Naive B cell (primary cell): Measurements from ENCODE around the gene RICTOR. TPM values are rescaled to one million over a fixed set of nuclear protein-coding genes. Genes with fewer than 3 reads are reported as not detected.
A peak's percentile ranks its signal among the peaks of the same experiment; 100 is the strongest.

Experiments used
- ATAC-seq, 2 donors: fragments of 150-1000 bp; cut with Tn5 transposase; 2 replicates each; pipeline ENCODE4 v1.10.0; 2021; ENCODE audit warnings: low read depth in 2 of 2, mild to moderate bottlenecking in 2 of 2, moderate library complexity in 2 of 2
- DNase-seq: peaks from one replicate; pipeline ENCODE4 v3.0.0; 2022
- H3K27ac Mint-ChIP-seq, 6 donors: one replicate each; pipeline ENCODE4 v1.8.0; 2020 to 2022; ENCODE audit warnings: mild to moderate bottlenecking in 6 of 6, mixed read lengths in 6 of 6, moderate library complexity in 5 of 6, inconsistent platforms in 2 of 6
- H3K27me3 Mint-ChIP-seq, 3 donors: one replicate each; pipeline ENCODE4 v1.8.0; 2021 to 2022; ENCODE audit warnings: mixed read lengths in 3 of 3, mild to moderate bottlenecking in 1 of 3
- H3K36me3 Mint-ChIP-seq, 2 donors: one replicate each; pipeline ENCODE4 v1.8.0; 2020 to 2022; ENCODE audit warnings: mixed read lengths in 2 of 2, inconsistent platforms in 1 of 2, mild to moderate bottlenecking in 1 of 2
- H3K4me1 Mint-ChIP-seq, 3 donors: one replicate each; pipeline ENCODE4 v1.8.0; 2020 to 2022; ENCODE audit warnings: mixed read lengths in 3 of 3, inconsistent platforms in 1 of 3, mild to moderate bottlenecking in 1 of 3, moderate library complexity in 1 of 3
- H3K4me3 Mint-ChIP-seq, 8 donors: one replicate each; pipeline ENCODE4 v1.8.0; 2020 to 2022; ENCODE audit warnings: mild to moderate bottlenecking in 8 of 8, mixed read lengths in 8 of 8, moderate library complexity in 8 of 8, inconsistent platforms in 2 of 8
- H3K9me3 Mint-ChIP-seq, 7 donors: one replicate each; pipeline ENCODE4 v1.8.0; 2020 to 2022; ENCODE audit warnings: mixed read lengths in 7 of 7, mild to moderate bottlenecking in 5 of 7, inconsistent platforms in 2 of 7, moderate library complexity in 1 of 7
- polyA plus RNA-seq, 6 donors: library from polyadenylated mRNA; unstranded; fragments of 300-500 nt; fragmentation: Illumina TruSeq; gene quantifications; one replicate each; pipeline ENCODE4 v1.2.3, GENCODE V29; 2021; ENCODE audit warnings: low read depth in 6 of 6

RICTOR gene
- polyA plus RNA-seq, 6 donors from 2014 or later = 3.9 to 25.9 (median 17.7) TPM

DNA sequence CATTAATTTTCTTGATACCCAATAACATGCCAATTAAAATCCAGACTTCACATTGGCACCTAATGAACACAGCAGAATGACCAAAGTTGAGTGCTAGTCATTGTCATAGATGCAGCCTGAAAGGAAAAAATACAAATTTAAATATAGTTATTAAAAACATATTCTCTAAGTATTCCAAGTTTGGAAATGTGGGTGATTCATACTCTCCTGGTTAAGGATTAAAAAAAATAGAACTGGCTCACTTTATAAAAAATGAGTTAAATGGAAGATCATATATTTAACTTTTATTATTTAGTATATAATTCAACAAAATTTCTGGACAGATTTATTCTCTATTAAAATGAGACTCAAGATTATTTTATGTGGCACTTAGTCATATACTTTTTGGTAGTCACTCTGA lies 33.2 kb upstream of the RICTOR start:
- H3K9me3 Mint-ChIP-seq = no peaks in the 10 kb centered on the region
- no peak overlapping the region for H3K27ac Mint-ChIP-seq
- no peaks in the 10 kb centered on the region for H3K36me3 Mint-ChIP-seq

DNA sequence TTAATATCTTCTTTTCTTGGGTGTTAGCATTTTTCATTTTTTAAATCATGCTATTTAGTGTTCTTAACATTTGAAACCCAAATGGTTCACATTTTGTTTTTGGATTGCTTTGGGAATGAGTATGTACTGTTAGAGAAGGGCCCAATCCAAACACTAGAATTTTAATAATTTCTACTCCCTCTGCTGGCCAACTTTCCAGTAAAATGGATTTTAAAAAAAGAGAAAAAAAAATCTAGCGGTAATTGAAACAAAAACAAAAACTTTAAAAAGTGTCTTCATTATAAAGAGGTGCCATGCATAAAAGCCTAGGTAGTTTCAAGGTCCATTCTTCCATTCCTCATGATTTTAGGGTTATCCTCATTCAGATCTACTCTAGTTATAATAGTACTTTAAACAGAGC lies 32.1 kb upstream of the RICTOR start:
- no peak for ATAC-seq
- Mint-ChIP-seq H3K4me1 (no peaks in the 10 kb centered on the region), H3K9me3 (no peaks in the 10 kb centered on the region), H3K36me3 (no peaks in the 10 kb centered on the region), H3K4me3 (no peak overlapping the region), H3K27ac (no peak overlapping the region), H3K27me3 (peaks cover 0 to 6% (median 0%) of the 10 kb centered on the region in 3 donors)
- peak; percentile 8 for DNase-seq

More for the DNA sequence above, 33.2 kb upstream of the RICTOR start:
- ATAC-seq (no peak), DNase-seq (no peak)
- no peak overlapping the region for H3K4me3 Mint-ChIP-seq
- H3K4me1 Mint-ChIP-seq = no peaks in the 10 kb centered on the region
- H3K27me3 Mint-ChIP-seq = peaks cover 0 to 6% (median 0%) of the 10 kb centered on the region in 3 donors

DNA sequence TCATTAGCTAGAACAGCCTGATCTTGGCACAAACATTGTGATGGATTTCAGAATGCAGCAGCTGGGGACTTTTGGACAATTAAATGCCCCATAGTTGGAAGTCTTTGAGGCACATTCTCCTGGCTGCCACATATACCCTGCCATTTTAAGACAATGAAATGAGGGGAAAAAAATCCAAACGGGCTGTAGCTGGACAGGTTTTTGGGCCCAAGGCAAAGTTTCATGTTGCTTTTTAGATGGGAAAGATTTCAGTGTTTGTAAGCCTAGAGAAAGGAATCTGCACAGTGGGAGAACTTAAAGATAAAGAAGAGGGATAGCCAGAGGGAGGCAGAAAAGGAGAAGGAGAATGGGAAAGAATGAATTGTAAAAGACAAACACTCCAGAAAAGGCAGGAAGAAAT lies 30.0 kb upstream of the RICTOR start:
- Mint-ChIP-seq H3K27me3 (peaks cover 0 to 6% (median 0%) of the 10 kb centered on the region in 3 donors), H3K9me3 (no peaks in the 10 kb centered on the region), H3K4me1 (no peaks in the 10 kb centered on the region), H3K4me3 (no peak overlapping the region), H3K27ac (no peak overlapping the region), H3K36me3 (no peaks in the 10 kb centered on the region)
- DNase-seq (no peak), ATAC-seq (no peak)

DNA sequence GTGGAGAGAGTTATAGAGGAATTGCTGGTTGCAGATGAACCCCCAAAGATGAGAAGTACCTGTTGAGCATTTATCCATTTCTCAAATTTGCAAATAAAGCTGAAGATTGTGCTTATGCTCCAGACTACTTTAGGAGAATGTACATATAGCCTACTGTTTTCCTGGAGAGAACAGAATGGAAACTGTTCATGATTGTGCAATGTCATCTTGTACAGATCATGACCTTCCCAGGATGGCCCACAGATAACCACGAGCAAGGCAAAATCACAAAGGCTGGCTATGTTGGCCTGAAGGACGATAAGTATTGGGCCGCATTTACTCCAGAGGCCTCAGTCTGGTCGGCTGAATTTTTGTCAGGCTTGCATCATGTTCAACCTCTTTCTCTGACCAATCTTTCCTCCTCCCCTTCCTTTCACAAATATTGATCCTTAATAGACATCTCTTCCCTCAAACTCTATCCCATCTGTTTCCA lies 28.5 kb upstream of the RICTOR start:
- no peak for DNase-seq
- H3K4me3 Mint-ChIP-seq = no peak overlapping the region
- no peaks in the 10 kb centered on the region for H3K4me1 Mint-ChIP-seq
- H3K36me3 Mint-ChIP-seq = no peaks in the 10 kb centered on the region
- H3K9me3 Mint-ChIP-seq = no peaks in the 10 kb centered on the region
- no peak overlapping the region for H3K27ac Mint-ChIP-seq
- peaks cover 0 to 6% (median 0%) of the 10 kb centered on the region in 3 donors for H3K27me3 Mint-ChIP-seq
- no peak for ATAC-seq

DNA sequence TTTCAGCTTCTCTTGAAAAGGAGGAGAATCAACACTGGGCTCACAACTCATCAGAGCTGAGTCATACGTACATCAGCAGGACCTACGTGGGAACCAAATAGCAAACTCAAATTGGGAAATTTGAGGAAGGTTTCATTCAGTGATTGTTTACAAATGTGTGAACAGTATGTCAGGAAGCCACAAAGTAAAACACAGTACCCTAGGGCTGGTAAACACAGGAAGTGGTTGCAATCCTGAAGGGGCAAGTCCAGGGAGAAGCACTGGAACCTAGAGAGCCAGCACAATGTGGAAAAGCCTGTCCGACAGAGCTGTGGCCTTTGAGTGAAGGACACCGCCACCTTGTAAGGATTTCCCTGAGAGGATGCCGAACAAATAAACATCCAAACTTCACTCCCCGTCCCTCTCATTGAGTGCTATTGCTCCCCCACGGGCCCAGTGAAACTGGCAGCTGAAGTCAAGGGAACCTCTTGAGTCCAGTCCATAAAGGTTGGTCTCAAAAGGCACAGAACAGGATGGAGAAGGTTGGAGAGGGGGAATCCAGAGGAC lies 26.7 kb upstream of the RICTOR start:
- H3K27ac Mint-ChIP-seq = no peak overlapping the region
- no peak for ATAC-seq
- no peaks in the 10 kb centered on the region for H3K4me1 Mint-ChIP-seq
- H3K9me3 Mint-ChIP-seq = no peaks in the 10 kb centered on the region
- no peaks in the 10 kb centered on the region for H3K36me3 Mint-ChIP-seq
- H3K4me3 Mint-ChIP-seq = no peak overlapping the region
- DNase-seq = no peak
- H3K27me3 Mint-ChIP-seq = peaks cover 0 to 6% (median 0%) of the 10 kb centered on the region in 3 donors

DNA sequence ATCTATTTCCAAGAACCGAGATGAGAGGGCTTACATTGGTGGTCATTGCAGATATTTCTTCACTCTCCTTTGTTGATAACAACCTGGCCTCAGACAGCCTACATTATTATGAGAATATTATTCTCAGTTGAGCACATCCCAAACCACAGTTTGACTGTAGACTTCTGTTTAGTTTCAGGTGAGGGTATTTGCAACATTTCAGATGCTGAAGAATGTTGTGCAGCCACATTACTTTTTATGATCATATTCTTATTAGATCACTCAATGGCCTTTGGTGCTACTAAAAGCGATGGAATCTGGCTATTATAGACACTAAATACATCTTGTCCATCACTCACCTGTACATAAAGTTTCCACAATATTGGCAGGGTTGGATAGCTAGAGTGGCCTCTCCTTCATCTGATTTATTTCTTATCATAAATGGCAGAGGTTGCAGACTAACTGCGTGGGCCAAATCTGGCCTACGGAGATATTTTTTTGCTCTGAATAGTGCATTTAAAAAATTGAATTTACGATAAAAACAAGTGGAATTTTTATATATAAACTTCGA lies 26.2 kb upstream of the RICTOR start:
- H3K27me3 Mint-ChIP-seq = peaks cover 0 to 6% (median 0%) of the 10 kb centered on the region in 3 donors
- no peak overlapping the region for H3K27ac Mint-ChIP-seq
- ATAC-seq (no peak), DNase-seq (no peak)
- H3K4me3 Mint-ChIP-seq = no peak overlapping the region
- no peaks in the 10 kb centered on the region for H3K4me1 Mint-ChIP-seq
- H3K9me3 Mint-ChIP-seq = no peaks in the 10 kb centered on the region
- H3K36me3 Mint-ChIP-seq = no peaks in the 10 kb centered on the region

DNA sequence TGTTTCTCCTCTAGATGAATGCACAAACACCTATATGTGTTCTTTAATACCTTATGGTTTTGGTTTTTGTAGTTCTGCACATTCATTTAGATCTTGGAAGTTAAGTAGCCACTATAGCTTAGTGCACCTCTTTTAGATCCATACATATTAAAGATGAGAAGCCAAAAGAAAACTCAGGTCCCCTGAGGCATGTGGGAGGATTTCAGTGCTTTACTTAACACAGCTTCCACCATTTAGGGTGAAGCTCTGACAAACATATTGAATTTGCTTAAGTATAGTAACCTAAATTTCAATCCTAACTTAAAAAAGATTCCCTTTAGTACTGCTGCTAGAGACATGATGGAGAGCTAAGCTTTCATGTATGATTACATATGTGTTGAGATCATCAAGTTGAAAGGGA lies 25.6 kb upstream of the RICTOR start:
- H3K9me3 Mint-ChIP-seq = no peaks in the 10 kb centered on the region
- H3K4me1 Mint-ChIP-seq = no peaks in the 10 kb centered on the region
- peaks cover 0 to 6% (median 0%) of the 10 kb centered on the region in 3 donors for H3K27me3 Mint-ChIP-seq
- H3K36me3 Mint-ChIP-seq = no peaks in the 10 kb centered on the region
- H3K4me3 Mint-ChIP-seq = no peak overlapping the region
- ATAC-seq = no peak
- H3K27ac Mint-ChIP-seq = no peak overlapping the region
- DNase-seq = no peak

DNA sequence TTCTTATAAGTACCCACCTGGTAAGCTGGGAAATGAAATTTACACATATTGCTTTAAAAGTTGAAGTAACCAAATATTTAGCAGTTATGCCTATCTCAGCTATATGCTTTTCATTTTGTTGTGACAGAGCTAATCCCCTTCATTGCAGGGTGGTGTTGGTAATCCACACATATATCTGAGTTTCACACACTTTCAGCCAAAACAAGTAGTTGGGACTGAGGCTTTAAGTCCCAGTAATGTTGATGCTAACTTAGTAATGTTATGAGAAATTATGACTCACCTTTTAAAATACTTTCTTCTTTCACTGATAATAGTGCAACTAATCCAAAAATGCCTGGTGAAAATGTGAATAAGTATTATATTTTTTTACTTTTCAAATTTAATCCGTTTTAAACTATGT lies 19.2 kb upstream of the RICTOR start:
- ATAC-seq = no peak

DNA sequence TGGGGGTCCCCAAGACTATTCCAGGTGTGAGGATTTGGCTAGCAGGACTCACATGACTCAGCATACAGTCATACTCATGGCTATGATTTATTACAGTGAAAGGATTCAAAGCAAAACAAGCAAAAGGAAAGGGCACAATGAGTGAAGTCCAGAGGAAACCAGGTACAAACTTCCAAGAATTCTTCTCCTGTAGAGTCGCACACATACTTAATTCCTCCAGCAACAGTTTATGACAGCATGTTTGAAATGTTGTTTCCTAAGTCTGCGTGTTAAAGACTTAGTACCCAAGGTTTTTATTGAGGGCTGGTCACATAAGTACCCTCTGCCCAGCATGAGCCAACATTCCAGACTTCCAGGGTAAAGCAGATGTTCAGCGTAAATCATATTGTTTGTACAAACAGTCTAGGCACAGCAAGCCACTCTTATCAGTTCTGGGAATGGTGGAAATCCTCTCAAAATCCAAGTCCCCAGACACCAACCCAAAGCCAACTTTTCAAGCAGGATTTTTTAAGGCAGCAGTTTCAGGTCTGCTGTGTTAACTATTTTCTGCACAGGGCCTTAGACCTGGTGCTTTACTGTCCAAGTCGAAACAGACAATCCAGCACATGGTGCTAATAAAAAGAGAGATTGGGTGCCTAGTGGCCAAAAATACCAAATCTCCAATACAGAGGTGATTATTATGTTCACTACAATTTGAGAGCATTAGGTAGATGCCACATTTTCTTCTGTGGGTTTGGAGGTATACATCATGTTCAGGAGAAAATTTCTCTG lies 18.6 kb upstream of the RICTOR start:
- no peak for DNase-seq
- H3K27me3 Mint-ChIP-seq = peaks cover 0 to 23% (median 18%) of the 10 kb centered on the region in 3 donors
- no peaks in the 10 kb centered on the region for H3K4me1 Mint-ChIP-seq
- peaks cover 0 to 24% (median 5%) of the 10 kb centered on the region in 7 donors for H3K9me3 Mint-ChIP-seq
- ATAC-seq = no peak
- no peaks in the 10 kb centered on the region for H3K36me3 Mint-ChIP-seq
- H3K27ac Mint-ChIP-seq = no peak overlapping the region
- no peak overlapping the region for H3K4me3 Mint-ChIP-seq

More for the DNA sequence above, 19.2 kb upstream of the RICTOR start:
- Mint-ChIP-seq H3K4me3 (no peak overlapping the region), H3K27me3 (peaks cover 0 to 19% (median 18%) of the 10 kb centered on the region in 3 donors), H3K27ac (no peak overlapping the region), H3K4me1 (no peaks in the 10 kb centered on the region), H3K36me3 (no peaks in the 10 kb centered on the region), H3K9me3 (peaks cover 0 to 24% (median 5%) of the 10 kb centered on the region in 7 donors)
- DNase-seq = no peak

DNA sequence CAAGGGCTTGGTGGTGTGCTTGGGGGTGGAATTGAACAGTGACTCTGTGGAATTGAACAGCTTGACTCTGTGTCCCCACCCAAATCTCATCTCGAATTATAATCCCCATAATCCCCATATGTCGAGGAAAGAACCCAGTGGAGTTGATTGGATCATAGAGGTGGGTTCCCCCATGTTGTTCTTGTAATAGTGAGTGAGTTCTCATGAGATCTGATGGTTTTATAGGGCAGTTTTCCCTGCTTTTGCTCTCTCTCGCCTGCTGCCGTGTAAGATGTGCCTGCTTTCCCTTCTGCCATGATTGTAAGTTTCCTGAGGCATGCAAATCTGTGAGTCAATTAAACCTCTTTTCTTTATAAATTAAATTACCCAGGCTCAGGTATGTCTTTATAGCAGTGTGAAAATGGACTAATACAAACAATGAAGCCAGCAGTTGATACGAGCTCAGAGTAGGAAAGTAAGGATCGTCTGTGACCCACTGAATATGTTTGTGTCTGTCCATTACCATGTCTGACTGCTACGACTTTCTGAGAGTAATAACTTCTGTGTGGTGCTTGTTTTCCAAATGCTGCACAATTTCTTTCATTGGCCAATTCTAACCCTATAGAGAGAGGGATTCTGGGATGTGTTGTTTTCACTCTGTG lies 17.9 kb upstream of the RICTOR start:
- Mint-ChIP-seq H3K4me1 (no peaks in the 10 kb centered on the region), H3K27me3 (peaks cover 0 to 25% (median 18%) of the 10 kb centered on the region in 3 donors), H3K27ac (no peak overlapping the region), H3K4me3 (no peak overlapping the region), H3K36me3 (no peaks in the 10 kb centered on the region), H3K9me3 (peaks cover 0 to 24% (median 5%) of the 10 kb centered on the region in 7 donors)
- ATAC-seq (no peak), DNase-seq (no peak)

DNA sequence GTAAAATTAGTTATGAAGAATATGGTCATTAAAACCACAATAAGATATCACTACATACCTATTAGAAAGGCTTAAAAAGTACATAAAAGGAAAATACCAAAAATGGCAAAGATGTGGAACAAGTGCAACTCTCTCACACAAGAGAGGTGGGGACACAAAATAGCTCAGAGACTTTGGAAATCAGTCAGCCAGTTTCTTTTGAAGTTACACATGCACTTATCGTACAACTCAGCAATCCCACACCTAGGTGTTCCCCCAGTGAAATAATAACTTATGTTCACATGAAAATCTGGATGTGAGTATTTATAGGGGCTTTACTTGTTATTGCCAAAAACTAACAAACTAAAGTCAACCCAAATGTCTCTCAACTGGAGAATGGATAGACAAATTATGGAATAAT lies 9.8 kb upstream of the RICTOR start:
- Mint-ChIP-seq H3K9me3 (peaks cover 0 to 11% (median 2%) of the 10 kb centered on the region in 7 donors), H3K4me3 (no peak overlapping the region), H3K27me3 (peaks cover 0 to 20% (median 5%) of the 10 kb centered on the region in 3 donors), H3K36me3 (no peaks in the 10 kb centered on the region), H3K27ac (no peak overlapping the region), H3K4me1 (peaks cover 0 to 3% (median 0%) of the 10 kb centered on the region in 3 donors)
- ATAC-seq = no peak
- no peak for DNase-seq

DNA sequence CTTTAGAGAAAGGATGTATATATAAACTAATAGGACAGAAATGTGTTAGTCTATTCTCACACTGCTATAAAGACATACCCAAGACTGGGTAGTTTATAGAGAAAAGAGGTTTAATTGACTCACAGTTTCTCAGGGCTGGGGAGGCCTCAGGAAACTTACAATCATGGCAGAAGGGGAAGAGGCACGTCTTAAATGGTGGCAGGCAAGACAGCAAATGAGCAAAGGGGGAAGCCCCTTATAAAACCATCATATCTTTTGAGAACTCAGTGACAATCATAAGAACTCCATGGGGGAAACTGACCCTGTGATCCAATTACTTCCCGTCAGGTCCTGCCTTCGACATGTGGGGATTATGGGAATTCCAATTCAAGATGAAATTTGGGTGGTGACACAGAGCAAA lies 8.8 kb upstream of the RICTOR start:
- H3K4me3 Mint-ChIP-seq = no peak overlapping the region
- no peak overlapping the region for H3K27ac Mint-ChIP-seq
- H3K4me1 Mint-ChIP-seq = peaks cover 0 to 3% (median 0%) of the 10 kb centered on the region in 3 donors
- peaks cover 0 to 11% (median 2%) of the 10 kb centered on the region in 7 donors for H3K9me3 Mint-ChIP-seq
- ATAC-seq = no peak
- peaks cover 0 to 11% (median 0%) of the 10 kb centered on the region in 3 donors for H3K27me3 Mint-ChIP-seq
- H3K36me3 Mint-ChIP-seq = no peaks in the 10 kb centered on the region
- no peak for DNase-seq

DNA sequence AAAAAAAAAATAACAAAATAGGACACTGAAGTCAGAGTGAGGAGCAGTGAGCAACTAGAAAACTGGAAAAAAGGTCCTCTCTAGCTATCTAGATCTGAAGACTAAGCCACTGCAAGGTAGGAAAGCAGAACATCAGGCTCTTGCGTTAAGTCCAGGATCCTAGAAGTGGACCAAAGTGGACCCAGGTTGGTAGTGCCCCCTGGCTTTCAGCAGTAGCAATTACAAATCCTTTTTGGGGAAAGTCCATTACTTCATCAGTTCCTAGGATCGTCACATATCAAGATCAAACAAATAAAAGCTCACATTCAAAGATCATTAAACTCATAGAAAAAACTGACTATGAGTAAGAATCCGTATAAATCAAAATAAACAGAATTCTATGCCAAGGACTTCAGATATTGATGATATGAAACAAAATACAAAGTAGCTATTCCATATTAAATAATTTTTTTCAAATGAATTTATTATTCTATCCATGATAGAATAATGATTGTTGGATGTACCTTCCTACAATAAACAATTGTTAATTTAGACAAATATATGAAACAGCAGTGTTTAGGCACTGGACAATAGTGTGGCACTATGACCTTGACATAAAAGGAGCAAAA lies 6.5 kb upstream of the RICTOR start:
- Mint-ChIP-seq H3K4me1 (peaks cover 7 to 22% (median 8%) of the 10 kb centered on the region in 3 donors), H3K27ac (no peak overlapping the region), H3K27me3 (no peaks in the 10 kb centered on the region), H3K9me3 (peaks cover 0 to 11% (median 2%) of the 10 kb centered on the region in 7 donors), H3K4me3 (no peak overlapping the region), H3K36me3 (no peaks in the 10 kb centered on the region)
- peak in 1 of 2 donors; percentile 22 for ATAC-seq
- DNase-seq = peak; percentile 7
